BLaER1 treated with 17β-estradiol and CSF1 and Interleukin-3, amounts not matched to agents 10 nM and 100 nM (cell line): ENCODE data around the gene HOXA1.
A peak's percentile ranks its signal among the peaks of the same experiment; 100 is the strongest.

Experiments
- H3K27ac ChIP-seq, 11 experiments: shearing (Covaris generic); formaldehyde crosslinking; 2 replicates each; pipeline ENCODE4 v1.8.1; 2022
- H3K27me3 ChIP-seq, 11 experiments: shearing (Covaris generic); formaldehyde crosslinking; 2 replicates each; pipeline ENCODE4 v1.8.1; 2022
- H3K36me3 ChIP-seq, 11 experiments: shearing (Covaris generic); formaldehyde crosslinking; 2 replicates each; pipeline ENCODE4 v1.8.1; 2022
- H3K4me1 ChIP-seq, 10 experiments: shearing (Covaris generic); formaldehyde crosslinking; 2 replicates each; pipeline ENCODE4 v1.8.1; 2022
- H3K4me2 ChIP-seq, 11 experiments: shearing (Covaris generic); formaldehyde crosslinking; 2 replicates each; pipeline ENCODE4 v1.8.1; 2022
- H3K4me3 ChIP-seq, 10 experiments: shearing (Covaris generic); formaldehyde crosslinking; 2 replicates each; pipeline ENCODE4 v1.8.1; 2022
- H3K9ac ChIP-seq, 11 experiments: shearing (Covaris generic); formaldehyde crosslinking; 2 replicates each; pipeline ENCODE4 v1.8.1; 2022
- H3K9me3 ChIP-seq, 11 experiments: shearing (Covaris generic); formaldehyde crosslinking; replicated peaks in 1 of 11; 2 replicates each; pipeline ENCODE4 v1.8.1; 2022
- H4K20me1 ChIP-seq, 11 experiments: shearing (Covaris generic); formaldehyde crosslinking; 2 replicates each; pipeline ENCODE4 v1.8.1; 2022
- Cebpa-rat ChIP-seq, 11 experiments: shearing (Covaris generic); IDR thresholded peaks; 2 replicates each; pipeline ENCODE4 v1.8.1; 2022

The HOXA1 gene

GRCh38 chr7:27097686-27098577 lies 2.1 kb upstream of the HOXA1 start:
- Histone ChIP-seq H3K4me3 (no peak overlapping the region), H3K27me3 (peaks cover 0 to 14% (median 0%) of the 10 kb centered on the region in 11 experiments; a peak in 6 of 22 replicates), H3K9me3 (peaks cover 39 to 69% (median 60%) of the 10 kb centered on the region in 11 experiments), H3K4me2 (no peak overlapping the region), H3K9ac (no peak overlapping the region), H4K20me1 (no peaks in the 10 kb centered on the region), H3K27ac (no peak overlapping the region), H3K4me1 (peaks cover 0 to under 1% (median 0%) of the 10 kb centered on the region in 10 experiments; a peak in 1 of 20 replicates), H3K36me3 (no peaks in the 10 kb centered on the region)
- TF ChIP-seq Cebpa-rat (IDR thresholded peaks at IDR 0.05): no peak

DNA sequence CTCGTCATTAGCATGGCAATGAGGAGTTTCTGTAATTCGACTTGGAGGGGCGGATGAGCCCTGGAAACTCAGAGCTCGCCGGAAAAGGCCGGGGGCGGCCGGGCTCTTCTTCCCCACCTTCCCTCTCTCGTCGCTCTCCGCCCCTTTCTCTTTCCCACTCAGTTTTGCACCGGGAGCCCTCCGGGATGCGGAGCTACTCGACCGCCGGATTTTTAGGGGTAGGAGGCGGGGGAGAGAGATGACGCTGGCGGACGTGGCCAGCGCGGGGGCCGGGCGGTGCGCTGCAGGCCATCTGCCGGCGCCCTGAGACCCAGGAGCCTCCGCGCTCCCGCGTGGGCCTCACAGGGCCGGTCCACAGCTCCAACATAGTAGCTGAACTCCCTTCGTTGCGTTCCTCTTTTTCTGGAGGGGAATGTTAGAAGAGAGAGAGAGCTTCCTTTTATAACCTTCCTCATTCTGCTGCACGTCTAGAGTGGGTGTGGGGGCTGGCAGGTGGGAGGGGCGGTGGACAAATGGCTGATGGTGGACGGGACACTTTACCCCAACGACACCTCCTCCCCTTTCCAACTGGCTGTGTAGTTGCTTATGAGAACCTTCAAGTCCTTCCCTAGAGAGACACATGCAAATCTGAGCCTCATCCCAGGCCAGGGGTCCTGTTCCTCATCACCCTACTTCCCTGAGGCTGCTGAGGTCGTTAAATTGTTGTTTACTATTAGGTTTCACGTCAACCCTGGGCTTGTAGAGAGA lies 1.1 kb upstream of the HOXA1 start:
- Histone ChIP-seq H3K4me3 (no peak overlapping the region), H3K36me3 (no peaks in the 10 kb centered on the region), H3K27me3 (peaks cover 0 to 14% (median 0%) of the 10 kb centered on the region in 11 experiments; a peak in 6 of 22 replicates), H4K20me1 (no peaks in the 10 kb centered on the region), H3K9ac (no peak overlapping the region), H3K9me3 (peaks cover 29 to 59% (median 53%) of the 10 kb centered on the region in 11 experiments), H3K4me2 (no peak overlapping the region), H3K4me1 (peaks cover 0 to 10% (median 3%) of the 10 kb centered on the region in 10 experiments; a peak in 6 of 20 replicates), H3K27ac (no peak overlapping the region)
- no peak for TF ChIP-seq Cebpa-rat (IDR thresholded peaks at IDR 0.05)

- H3K9me3 ChIP-seq: peaks cover 26 to 50% (median 45%) of the 10 kb centered on the region in 11 experiments
- H3K4me2 ChIP-seq: no peak overlapping the region
- H3K27me3 ChIP-seq: peaks cover 0 to 14% (median 0%) of the 10 kb centered on the region in 11 experiments; a peak in 6 of 22 replicates
- TF ChIP-seq Cebpa-rat (IDR thresholded peaks at IDR 0.05): no peak
- H3K27ac ChIP-seq: no peak overlapping the region
- H3K36me3 ChIP-seq: no peaks in the 10 kb centered on the region
- H3K4me1 ChIP-seq: peaks cover 0 to 12% (median 4%) of the 10 kb centered on the region in 10 experiments; a peak in 6 of 20 replicates
- no peak overlapping the region for H3K4me3 ChIP-seq
- H3K9ac ChIP-seq: no peak overlapping the region
- H4K20me1 ChIP-seq: no peaks in the 10 kb centered on the region
Observed at GRCh38 chr7:27095050-27095896, 527 bp downstream of the HOXA1 start.

GRCh38 chr7:27094304-27095049 lies 1.3 kb downstream of the HOXA1 start:
- peaks cover 0 to 14% (median 0%) of the 10 kb centered on the region in 11 experiments; a peak in 6 of 22 replicates for H3K27me3 ChIP-seq
- H3K27ac ChIP-seq: no peak overlapping the region
- no peaks in the 10 kb centered on the region for H4K20me1 ChIP-seq
- peaks cover 0 to 12% (median 4%) of the 10 kb centered on the region in 10 experiments; a peak in 6 of 20 replicates for H3K4me1 ChIP-seq
- no peak overlapping the region for H3K9ac ChIP-seq
- peaks cover 26 to 50% (median 45%) of the 10 kb centered on the region in 11 experiments for H3K9me3 ChIP-seq
- TF ChIP-seq Cebpa-rat (IDR thresholded peaks at IDR 0.05): no peak
- no peaks in the 10 kb centered on the region for H3K36me3 ChIP-seq
- no peak overlapping the region for H3K4me3 ChIP-seq
- no peak overlapping the region for H3K4me2 ChIP-seq

- Histone ChIP-seq H3K36me3 (no peaks in the 10 kb centered on the region), H3K4me1 (peaks cover 0 to 12% (median 4%) of the 10 kb centered on the region in 10 experiments; a peak in 6 of 20 replicates), H3K9me3 (peaks cover 26 to 47% (median 42%) of the 10 kb centered on the region in 11 experiments), H3K4me2 (no peak overlapping the region), H3K9ac (no peak overlapping the region), H3K27ac (no peak overlapping the region), H4K20me1 (no peaks in the 10 kb centered on the region), H3K4me3 (no peak overlapping the region), H3K27me3 (peaks cover 0 to 7% (median 0%) of the 10 kb centered on the region in 11 experiments; a peak in 3 of 22 replicates)
- no peak for TF ChIP-seq Cebpa-rat (IDR thresholded peaks at IDR 0.05)
Observed at GRCh38 chr7:27093184-27093895, 2.5 kb downstream of the HOXA1 start.

GRCh38 chr7:27092819-27093110 lies 3.0 kb downstream of the HOXA1 start:
- H3K27me3 ChIP-seq: peaks cover 0 to under 1% (median 0%) of the 10 kb centered on the region in 11 experiments; a peak in 1 of 22 replicates
- peaks cover 28 to 47% (median 43%) of the 10 kb centered on the region in 11 experiments for H3K9me3 ChIP-seq
- no peak overlapping the region for H3K27ac ChIP-seq
- peaks cover 0 to 12% (median 4%) of the 10 kb centered on the region in 10 experiments; a peak in 6 of 20 replicates for H3K4me1 ChIP-seq
- H3K4me3 ChIP-seq: no peak overlapping the region
- peak overlapping the region in 4 of 11 experiments; percentile 14 to 49 (median 34); a peak in 5 of 22 replicates for H3K4me2 ChIP-seq
- no peaks in the 10 kb centered on the region for H4K20me1 ChIP-seq
- no peak for TF ChIP-seq Cebpa-rat (IDR thresholded peaks at IDR 0.05)
- H3K9ac ChIP-seq: no peak overlapping the region
- H3K36me3 ChIP-seq: no peaks in the 10 kb centered on the region

GRCh38 chr7:27091941-27092818 lies 3.6 kb downstream of the HOXA1 start:
- Histone ChIP-seq H3K4me3 (no peak overlapping the region), H3K9me3 (peaks cover 31 to 49% (median 44%) of the 10 kb centered on the region in 11 experiments), H4K20me1 (no peaks in the 10 kb centered on the region), H3K4me1 (peaks cover 0 to 12% (median 4%) of the 10 kb centered on the region in 10 experiments; a peak in 6 of 20 replicates), H3K36me3 (no peaks in the 10 kb centered on the region), H3K27ac (no peak overlapping the region), H3K4me2 (peak overlapping the region in 5 of 11 experiments; percentile 9 to 49 (median 27); a peak in 8 of 22 replicates), H3K9ac (no peak overlapping the region), H3K27me3 (no peaks in the 10 kb centered on the region)
- TF ChIP-seq Cebpa-rat (IDR thresholded peaks at IDR 0.05): no peak
